SK-N-SH (cell line): ENCODE results near the gene MAPKAP1. TPM values are rescaled to one million over a fixed set of nuclear protein-coding genes. Genes with fewer than 3 reads are reported as not detected.

Source experiments
- CTCF ChIA-PET: fragments of 300-600, 350-600 bp; formaldehyde crosslinking; extraction: SDS; loops from one replicate; lab custom pipeline; 2021; lab: Yijun Ruan, JAX
- POLR2A ChIA-PET: fragments of 350-600 bp; sonication (Branson Sonifier 250); formaldehyde crosslinking; extraction: SDS; loops from one replicate; lab custom pipeline; 2020; ENCODE audit warnings: antibody characterized with exemption, inconsistent platforms; lab: Yijun Ruan, JAX
- DNase-seq: peaks from one replicate; pipeline ENCODE4 v3.0.0; 2012
- H2AFZ ChIP-seq: fragments of 200-600 bp; sonication (generic); 2 replicates; pipeline ENCODE4 v1.8.1; 2016; ENCODE audit warnings: antibody characterized with exemption, mild to moderate bottlenecking, low read depth
- H3F3A ChIP-seq: fragments of 200-600 bp; sonication (generic); replicated peaks from 2 replicates; pipeline ENCODE3; 2016; ENCODE audit warnings: antibody characterized with exemption, mild to moderate bottlenecking; ENCODE audit not compliant: insufficient read depth
- H3K27ac ChIP-seq, 2 experiments: fragments of 200-500 bp in 1 of 2; fragments of 200-600 bp in 1 of 2; sonication (Bioruptor generic) in 1 of 2; sonication (generic), shearing (Covaris generic) in 1 of 2; 2 replicates each; pipeline versions ENCODE4 v1.5.1 to v1.6.1; 2014 to 2016; ENCODE audit warnings: low read depth in 2 of 2, inconsistent platforms in 1 of 2, low read length in 1 of 2, mild to moderate bottlenecking in 1 of 2, mixed read lengths in 1 of 2
- H3K27me3 ChIP-seq: fragments of 200-600 bp; sonication (generic), shearing (Covaris generic); 2 replicates; pipeline ENCODE4 v1.6.1; 2016; ENCODE audit warnings: mixed run types; ENCODE audit not compliant: insufficient read depth
- H3K36me3 ChIP-seq, 2 experiments: fragments of 200-500 bp in 1 of 2; fragments of 200-600 bp in 1 of 2; sonication (Bioruptor generic) in 1 of 2; sonication (generic) in 1 of 2; replicated peaks in 1 of 2; 2 replicates each; pipeline versions ENCODE3 to v1.5.1; 2014 to 2016; ENCODE audit warnings: low read length in 1 of 2, mild to moderate bottlenecking in 1 of 2; ENCODE audit not compliant: insufficient read depth in 2 of 2, control insufficient read depth in 1 of 2
- H3K4me1 ChIP-seq, 2 experiments: fragments of 200-500 bp in 1 of 2; fragments of 200-600 bp in 1 of 2; sonication (Bioruptor generic) in 1 of 2; sonication (generic), shearing (Covaris generic) in 1 of 2; 2 replicates each; pipeline versions ENCODE4 v1.5.1 to v1.6.1; 2014 to 2016; ENCODE audit warnings: low read depth in 1 of 2, low read length in 1 of 2, mixed run types in 1 of 2; ENCODE audit not compliant: insufficient read depth in 2 of 2, control insufficient read depth in 1 of 2
- H3K4me2 ChIP-seq: fragments of 200-600 bp; sonication (generic), shearing (Covaris generic); 2 replicates; pipeline ENCODE4 v1.6.1; 2017; ENCODE audit warnings: mixed run types
- H3K4me3 ChIP-seq, 2 experiments: fragments of 200-500 bp in 1 of 2; fragments of 200-600 bp in 1 of 2; sonication (Bioruptor generic) in 1 of 2; sonication (generic), shearing (Covaris generic) in 1 of 2; 2 replicates each; pipeline versions ENCODE4 v1.5.1 to v1.8.1; 2014 to 2016; ENCODE audit warnings: low read depth in 2 of 2, inconsistent platforms in 1 of 2, low read length in 1 of 2, mild to moderate bottlenecking in 1 of 2, mixed read lengths in 1 of 2, moderate library complexity in 1 of 2
- H3K79me2 ChIP-seq: fragments of 200-600 bp; sonication (generic); 2 replicates; pipeline ENCODE4 v1.8.1; 2017; ENCODE audit warnings: mild to moderate bottlenecking; ENCODE audit not compliant: insufficient read depth
- H3K9ac ChIP-seq: fragments of 200-600 bp; sonication (generic); 2 replicates; pipeline ENCODE4 v1.6.1; 2017; ENCODE audit warnings: mixed run types
- H3K9me2 ChIP-seq: fragments of 200-600 bp; sonication (generic); 2 replicates; pipeline ENCODE4 v1.6.1; 2017; ENCODE audit warnings: mixed run types
- H3K9me3 ChIP-seq: fragments of 200-600 bp; sonication (generic); 2 replicates; pipeline ENCODE4 v1.6.1; 2017; ENCODE audit warnings: mixed run types, mild to moderate bottlenecking, moderate library complexity
- H4K20me1 ChIP-seq: fragments of 200-600 bp; sonication (generic); 2 replicates; pipeline ENCODE4 v1.6.1; 2017; ENCODE audit warnings: mild to moderate bottlenecking, mixed run types; ENCODE audit not compliant: insufficient read depth
- CTCF ChIP-seq: fragments of 200-600 bp; sonication (generic); IDR thresholded peaks from 2 replicates; pipeline ENCODE4 v1.6.1; 2017; ENCODE audit warnings: antibody characterized with exemption, mild to moderate bottlenecking, moderate library complexity
- ELF1 ChIP-seq: IDR thresholded peaks from 2 replicates; pipeline ENCODE4 v1.4.0; 2012
- FOSL2 ChIP-seq: IDR thresholded peaks from 2 replicates; pipeline ENCODE4 v1.4.0; 2012; ENCODE audit warnings: low read depth, mild to moderate bottlenecking, moderate library complexity, borderline replicate concordance
- FOXJ3 ChIP-seq: sonication (generic); formaldehyde crosslinking; IDR thresholded peaks from 2 replicates; pipeline ENCODE4 v1.5.1; 2020; ENCODE audit warnings: mild to moderate bottlenecking, missing genetic modification reagents
- GABPA ChIP-seq: IDR thresholded peaks from 2 replicates; pipeline ENCODE4 v1.4.0; 2012; ENCODE audit warnings: low read depth, mild to moderate bottlenecking
- PBX3 ChIP-seq: IDR thresholded peaks from 2 replicates; pipeline ENCODE4; 2012
- POLR2AphosphoS5 ChIP-seq: IDR thresholded peaks from 2 replicates; pipeline ENCODE4 v1.6.1; 2012; ENCODE audit warnings: low read depth, low read length
- RAD21 ChIP-seq: IDR thresholded peaks from 2 replicates; pipeline ENCODE4 v1.6.1; 2012; ENCODE audit warnings: mild to moderate bottlenecking, low read length
- RCOR1 ChIP-seq: fragments of 150-350 bp; IDR thresholded peaks from 2 replicates; pipeline ENCODE4 v1.6.1; 2017; ENCODE audit warnings: antibody characterized with exemption, low read length
- REST ChIP-seq: IDR thresholded peaks from 2 replicates; pipeline ENCODE4 v1.6.1; 2012; ENCODE audit warnings: mild to moderate bottlenecking, low read depth, low read length, moderate library complexity
- SMC3 ChIP-seq: IDR thresholded peaks from 2 replicates; pipeline ENCODE4 v1.6.1; 2012; ENCODE audit warnings: low read depth, low read length, improper control_type of control experiment
- TAF1 ChIP-seq: IDR thresholded peaks from 2 replicates; pipeline ENCODE4 v1.6.1; 2012; ENCODE audit warnings: low read depth, mild to moderate bottlenecking, low read length, moderate library complexity, borderline replicate concordance
- USF1 ChIP-seq: IDR thresholded peaks from 2 replicates; pipeline ENCODE4 v1.4.0; 2012; ENCODE audit warnings: low read depth, borderline replicate concordance
- YY1 ChIP-seq: IDR thresholded peaks from 2 replicates; pipeline ENCODE4 v1.4.0; 2012; ENCODE audit warnings: low read depth, mild to moderate bottlenecking
- WGBS: methylation state at CpG from one replicate; pipeline ENCODE4 v1.1.6; 2017; ENCODE audit warnings: low lambda C conversion rate; 5-methylcytosine and 5-hydroxymethylcytosine counted together
- polyA plus RNA-seq, 3 experiments: library from polyadenylated mRNA; depleted of rRNA; stranded (reverse); fragments of >200 nt; gene quantifications; 2 replicates each; pipeline ENCODE4 v1.2.3, GENCODE V29; 2012

MAPKAP1 gene
- polyA plus RNA-seq, 1 of the 3 experiments (the other 2 are of a cell fraction): 117 TPM

- H3K4me2 ChIP-seq: no peak overlapping the region
- TF ChIP-seq FOSL2 (no peak), USF1 (no peak), CTCF (no peak), GABPA (no peak), FOXJ3 (no peak), POLR2AphosphoS5 (no peak), REST (no peak), ELF1 (no peak), YY1 (no peak), RCOR1 (no peak), PBX3 (no peak), RAD21 (no peak), TAF1 (no peak), SMC3 (no peak)
- H3K4me1 ChIP-seq: no peaks in the 10 kb centered on the region
- no peak overlapping the region for H3K27ac ChIP-seq
- no peak overlapping the region for H3K4me3 ChIP-seq
- no peaks in the 10 kb centered on the region for H3K27me3 ChIP-seq
- no peaks in the 10 kb centered on the region for H3K36me3 ChIP-seq
- no peaks in the 10 kb centered on the region for H3K79me2 ChIP-seq
- H3K9me3 ChIP-seq: no peaks in the 10 kb centered on the region
- H3F3A ChIP-seq: no peaks in the 10 kb centered on the region
- H4K20me1 ChIP-seq: no peaks in the 10 kb centered on the region
- H2AFZ ChIP-seq: no peak overlapping the region
- WGBS: 79% methylated on average over 2 of the region's 2 CpGs
- H3K9ac ChIP-seq: no peak overlapping the region
- no peak for DNase-seq
- POLR2A ChIA-PET: interaction anchor here (0.6 to 1.1 kb wide), 2 partner anchors 16 to 26 kb away, joined by 3 read pairs; no protein-coding TSS in a partner anchor
- CTCF ChIA-PET: interaction anchor here (1.4 to 1.5 kb wide), 3 partner anchors 9 to 322 kb away, joined by 3 to 5 read pairs (median 4); no protein-coding TSS in a partner anchor
- H3K9me2 ChIP-seq: no peaks in the 10 kb centered on the region
Observed at GRCh38 chr9:125730168-125730567, 23.2 kb upstream of the MAPKAP1 start.
